HG03039 (cell line): ENCODE measurements around the gene HPSE2.

Source experiments
- ATAC-seq: cut with Tn5 transposase; IDR thresholded peaks from one replicate; pipeline ENCODE4 v1.9.1; 2021; ENCODE audit warnings: mild to moderate bottlenecking, moderate library complexity; ENCODE audit not compliant: unreplicated experiment

Gene HPSE2

GRCh38 chr10:98445200-98445812 lies 790.3 kb downstream of the HPSE2 start:
- no peak for ATAC-seq

GRCh38 chr10:98444314-98445006 lies 791.2 kb downstream of the HPSE2 start:
- ATAC-seq = no peak

- ATAC-seq = no peak
Measured at GRCh38 chr10:98438715-98439114, 796.9 kb downstream of the HPSE2 start.

- ATAC-seq = no peak
Measured at GRCh38 chr10:98436704-98437103, 798.9 kb downstream of the HPSE2 start.

- ATAC-seq = no peak
Measured at GRCh38 chr10:98435178-98435577, 800.5 kb downstream of the HPSE2 start.

GRCh38 chr10:98433881-98434732 lies 801.5 kb downstream of the HPSE2 start:
- ATAC-seq = no peak

- ATAC-seq = no peak
Measured at GRCh38 chr10:98433371-98433770, 802.3 kb downstream of the HPSE2 start.

GRCh38 chr10:98432330-98432729 lies 803.3 kb downstream of the HPSE2 start:
- ATAC-seq = no peak

- ATAC-seq = no peak
Measured at GRCh38 chr10:98431016-98431415, 804.6 kb downstream of the HPSE2 start.

GRCh38 chr10:98430427-98430826 lies 805.2 kb downstream of the HPSE2 start:
- ATAC-seq = no peak

GRCh38 chr10:98429320-98430072 lies 806.2 kb downstream of the HPSE2 start:
- no peak for ATAC-seq

- no peak for ATAC-seq
Measured at GRCh38 chr10:98427011-98427515, 808.6 kb downstream of the HPSE2 start.

GRCh38 chr10:98425511-98426352 lies 809.9 kb downstream of the HPSE2 start:
- peak; percentile 68 for ATAC-seq

GRCh38 chr10:98424295-98425254 lies 811.1 kb downstream of the HPSE2 start:
- ATAC-seq = no peak

- no peak for ATAC-seq
Measured at GRCh38 chr10:98423691-98424120, 811.9 kb downstream of the HPSE2 start.

GRCh38 chr10:98422182-98422581 lies 813.5 kb downstream of the HPSE2 start:
- ATAC-seq = no peak

GRCh38 chr10:98420786-98421185 lies 814.9 kb downstream of the HPSE2 start:
- ATAC-seq = no peak

- ATAC-seq = no peak
Measured at GRCh38 chr10:98419469-98420261, 816.0 kb downstream of the HPSE2 start.
